A673 (cell line): ENCODE results near the gene LRP4. TPM values are rescaled to one million over a fixed set of nuclear protein-coding genes. Genes with fewer than 3 reads are reported as not detected.

Source experiments
- BruUV-seq: library from RNA; stranded (reverse); fragments of 400-500 nt; replicated peaks from 2 replicates; lab custom pipeline; 2021; lab: Mats Ljungman, UMichigan
- CTCF ChIA-PET: fragments of 300-600 bp; sonication (Branson Sonifier 250); formaldehyde crosslinking; loops from one replicate; lab custom pipeline; 2022; ENCODE audit warnings: antibody characterized with exemption; lab: Charles Lee
- POLR2A ChIA-PET: fragments of 300-600 bp; sonication (Branson Sonifier 250); formaldehyde crosslinking; loops from one replicate; lab custom pipeline; 2022; ENCODE audit warnings: antibody characterized with exemption; ENCODE audit not compliant: low non-redundant PET; lab: Charles Lee
- DNase-seq: peaks from one replicate; pipeline ENCODE4 v3.0.0-alpha.2; 2015; ENCODE audit warnings: low spot score
- H3K27ac ChIP-seq: fragments of 200-600 bp; sonication (generic); 2 replicates; pipeline ENCODE4 v1.5.1; 2016; ENCODE audit warnings: mixed run types, low read depth, mild to moderate bottlenecking, mixed read lengths, antibody characterized with exemption, low read length; ENCODE audit not compliant: poor library complexity, severe bottlenecking
- H3K27me3 ChIP-seq: fragments of 200-600 bp; sonication (generic); replicated peaks from 2 replicates; pipeline ENCODE4 v1.6.1; 2017; ENCODE audit warnings: mixed run types, low read depth, mild to moderate bottlenecking, mixed read lengths, antibody characterized with exemption, low read length; ENCODE audit not compliant: insufficient read depth, poor library complexity
- H3K36me3 ChIP-seq: fragments of 200-600 bp; sonication (generic); 2 replicates; pipeline ENCODE4 v1.6.1; 2016; ENCODE audit warnings: mixed run types, mild to moderate bottlenecking, mixed read lengths, antibody characterized with exemption, low read length; ENCODE audit not compliant: insufficient read depth, poor library complexity, severe bottlenecking
- H3K4me1 ChIP-seq: fragments of 200-600 bp; sonication (generic); 2 replicates; pipeline ENCODE4 v1.6.1; 2017; ENCODE audit warnings: mixed run types, mild to moderate bottlenecking, mixed read lengths, antibody characterized with exemption, low read length; ENCODE audit not compliant: insufficient read depth, poor library complexity, severe bottlenecking
- H3K4me3 ChIP-seq: fragments of 200-600 bp; sonication (generic); 2 replicates; pipeline ENCODE4 v1.5.1; 2016; ENCODE audit warnings: low read depth, mixed run types, mild to moderate bottlenecking, mixed read lengths, low read length; ENCODE audit not compliant: poor library complexity, severe bottlenecking
- H3K9me3 ChIP-seq: fragments of 200-600 bp; sonication (generic); 2 replicates; pipeline ENCODE4 v1.6.1; 2016; ENCODE audit warnings: mixed run types, low read depth, mild to moderate bottlenecking, mixed read lengths, antibody characterized with exemption, low read length; ENCODE audit not compliant: poor library complexity, severe bottlenecking
- EZH2 ChIP-seq: fragments of 200-600 bp; sonication (generic); IDR thresholded peaks from 2 replicates; pipeline ENCODE4 v1.6.1; 2017; ENCODE audit warnings: borderline replicate concordance, low read depth, mild to moderate bottlenecking, mixed read lengths, antibody characterized with exemption, low read length; ENCODE audit not compliant: poor library complexity, severe bottlenecking
- intact Hi-C: fragments of 100-400 bp; cut with micrococcal nuclease; formaldehyde crosslinking; loops from one replicate; pipeline ENCODE4 v1.10.0; 2022; ENCODE audit not compliant: unreplicated experiment
- total RNA-seq: library from RNA; stranded (reverse); gene quantifications from 2 replicates; pipeline ENCODE4 v1.2.3, GENCODE V29; 2021
- TF ChIP-seq, protein P1 (sequence below): fragments of 300-800, 200-600 bp; sonication (generic); conservative IDR thresholded peaks from 2 replicates; pipeline ENCODE4 v1.5.1; 2017; ENCODE audit warnings: low read depth, mild to moderate bottlenecking, antibody characterized with exemption, low read length, moderate library complexity, mixed read lengths

The LRP4 gene
- total RNA-seq, 1 experiment from 2014 or later, result 31.8 TPM

DNA sequence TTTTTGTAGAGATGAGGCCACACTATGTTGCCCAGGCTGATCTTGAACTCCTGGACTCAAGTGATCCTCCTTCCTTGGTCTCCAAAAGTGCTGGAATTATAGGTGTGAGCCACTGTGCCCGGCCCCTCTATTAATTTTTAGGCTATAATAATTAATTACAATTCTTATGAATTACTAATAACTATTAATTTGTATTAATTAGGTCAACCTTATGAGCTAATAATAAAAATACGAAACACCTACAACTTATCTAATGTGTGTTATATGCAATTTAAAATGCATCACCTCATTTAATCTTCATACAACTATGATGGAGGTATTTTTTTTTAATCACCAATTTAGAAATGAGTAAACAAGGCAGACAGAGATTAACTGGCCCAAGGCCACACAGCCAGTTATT lies 26.2 kb downstream of the LRP4 start:
- no peak overlapping the region for H3K27ac ChIP-seq
- no peaks in the 10 kb centered on the region for H3K27me3 ChIP-seq
- ChIA-PET POLR2A (interaction anchor here (0.6 to 1.0 kb wide), 2 partner anchors 163 to 298 kb away, joined by 6 to 18 read pairs; no protein-coding TSS in a partner anchor), CTCF (no interaction called here)
- no peak overlapping the region for H3K4me3 ChIP-seq
- no peak for DNase-seq
- H3K36me3 ChIP-seq, result peaks cover 30% of the 10 kb centered on the region
- BruUV-seq, result no TSS peak
- no peaks in the 10 kb centered on the region for H3K9me3 ChIP-seq
- intact Hi-C loops, result no loop called here
- TF ChIP-seq EZH2, result no peak
- TF ChIP-seq, protein P1, sequence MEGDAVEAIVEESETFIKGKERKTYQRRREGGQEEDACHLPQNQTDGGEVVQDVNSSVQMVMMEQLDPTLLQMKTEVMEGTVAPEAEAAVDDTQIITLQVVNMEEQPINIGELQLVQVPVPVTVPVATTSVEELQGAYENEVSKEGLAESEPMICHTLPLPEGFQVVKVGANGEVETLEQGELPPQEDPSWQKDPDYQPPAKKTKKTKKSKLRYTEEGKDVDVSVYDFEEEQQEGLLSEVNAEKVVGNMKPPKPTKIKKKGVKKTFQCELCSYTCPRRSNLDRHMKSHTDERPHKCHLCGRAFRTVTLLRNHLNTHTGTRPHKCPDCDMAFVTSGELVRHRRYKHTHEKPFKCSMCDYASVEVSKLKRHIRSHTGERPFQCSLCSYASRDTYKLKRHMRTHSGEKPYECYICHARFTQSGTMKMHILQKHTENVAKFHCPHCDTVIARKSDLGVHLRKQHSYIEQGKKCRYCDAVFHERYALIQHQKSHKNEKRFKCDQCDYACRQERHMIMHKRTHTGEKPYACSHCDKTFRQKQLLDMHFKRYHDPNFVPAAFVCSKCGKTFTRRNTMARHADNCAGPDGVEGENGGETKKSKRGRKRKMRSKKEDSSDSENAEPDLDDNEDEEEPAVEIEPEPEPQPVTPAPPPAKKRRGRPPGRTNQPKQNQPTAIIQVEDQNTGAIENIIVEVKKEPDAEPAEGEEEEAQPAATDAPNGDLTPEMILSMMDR, result no peak
- H3K4me1 ChIP-seq, result no peaks in the 10 kb centered on the region

GRCh38 chr11:46890665-46891064 lies 27.7 kb downstream of the LRP4 start:
- DNase-seq, result no peak
- no TSS peak for BruUV-seq
- no peaks in the 10 kb centered on the region for H3K9me3 ChIP-seq
- no peaks in the 10 kb centered on the region for H3K27me3 ChIP-seq
- no peak for TF ChIP-seq EZH2
- TF ChIP-seq, protein P1, result no peak
- intact Hi-C loops, result no loop called here
- H3K27ac ChIP-seq, result no peak overlapping the region
- peaks cover 31% of the 10 kb centered on the region for H3K36me3 ChIP-seq
- no peaks in the 10 kb centered on the region for H3K4me1 ChIP-seq
- POLR2A ChIA-PET, result interaction anchor here (0.7 kb wide), 1 partner anchor 368 kb away, joined by 4 read pairs; no protein-coding TSS in a partner anchor
- no peak overlapping the region for H3K4me3 ChIP-seq
- CTCF ChIA-PET, result interaction anchor here (0.9 to 1.7 kb wide), 2 partner anchors 263 to 270 kb away, joined by 5 to 17 read pairs; no protein-coding TSS in a partner anchor

DNA sequence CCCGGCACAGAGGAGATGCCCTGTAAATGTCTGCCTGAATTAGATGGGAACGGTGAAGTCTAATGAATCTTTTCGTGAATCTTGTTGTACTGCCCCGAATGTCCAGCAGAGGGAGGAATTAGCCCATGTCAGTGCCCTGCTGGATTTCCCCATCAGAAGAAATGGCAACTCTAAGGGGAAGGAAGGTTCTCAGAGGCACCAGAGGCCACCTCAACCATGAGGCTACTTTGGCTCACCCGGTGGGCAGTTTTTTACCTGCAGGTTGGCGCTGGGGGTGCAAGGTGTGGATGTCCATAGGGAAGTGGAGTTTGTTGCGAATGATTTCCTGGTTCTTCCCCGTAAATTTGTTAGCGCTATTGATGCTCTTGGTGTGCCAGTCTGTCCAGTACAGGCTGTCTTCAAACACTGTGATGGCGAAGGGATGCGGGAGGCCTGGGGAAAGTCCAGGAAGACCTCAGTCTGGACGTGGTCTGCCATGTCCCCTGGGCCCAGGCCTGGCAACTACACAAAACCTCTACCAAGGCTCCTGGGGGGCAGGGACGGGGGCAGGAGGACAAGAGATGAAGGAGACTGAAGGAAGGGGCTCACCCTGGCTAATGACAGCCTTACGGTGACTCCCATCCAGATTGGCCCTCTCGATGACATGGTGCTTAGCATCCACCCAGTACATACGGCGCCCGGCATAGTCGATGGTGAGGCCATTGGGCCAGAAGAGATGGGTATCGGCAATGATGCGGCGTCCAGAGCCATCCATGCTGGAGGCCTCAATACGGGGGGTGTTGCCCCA lies 28.5 kb downstream of the LRP4 start:
- Histone ChIP-seq H3K27ac (no peak overlapping the region), H3K4me1 (no peaks in the 10 kb centered on the region), H3K9me3 (no peaks in the 10 kb centered on the region), H3K36me3 (peaks cover 32% of the 10 kb centered on the region), H3K27me3 (no peaks in the 10 kb centered on the region), H3K4me3 (no peak overlapping the region)
- intact Hi-C loops, result loop anchor here (1.0 kb wide), 4 partner anchors 263 to 465 kb away; no protein-coding TSS in a partner anchor
- no TSS peak for BruUV-seq
- POLR2A ChIA-PET, result no interaction called here
- TF ChIP-seq EZH2, result no peak
- TF ChIP-seq, protein P1, result peak; percentile 100
- peak; percentile 92 for DNase-seq
- CTCF ChIA-PET, result interaction anchor here (0.9 to 1.7 kb wide), 2 partner anchors 263 to 271 kb away, joined by 5 to 17 read pairs; no protein-coding TSS in a partner anchor
